ENCODE data around the gene KCNAB2.

The KCNAB2 gene

DNA sequence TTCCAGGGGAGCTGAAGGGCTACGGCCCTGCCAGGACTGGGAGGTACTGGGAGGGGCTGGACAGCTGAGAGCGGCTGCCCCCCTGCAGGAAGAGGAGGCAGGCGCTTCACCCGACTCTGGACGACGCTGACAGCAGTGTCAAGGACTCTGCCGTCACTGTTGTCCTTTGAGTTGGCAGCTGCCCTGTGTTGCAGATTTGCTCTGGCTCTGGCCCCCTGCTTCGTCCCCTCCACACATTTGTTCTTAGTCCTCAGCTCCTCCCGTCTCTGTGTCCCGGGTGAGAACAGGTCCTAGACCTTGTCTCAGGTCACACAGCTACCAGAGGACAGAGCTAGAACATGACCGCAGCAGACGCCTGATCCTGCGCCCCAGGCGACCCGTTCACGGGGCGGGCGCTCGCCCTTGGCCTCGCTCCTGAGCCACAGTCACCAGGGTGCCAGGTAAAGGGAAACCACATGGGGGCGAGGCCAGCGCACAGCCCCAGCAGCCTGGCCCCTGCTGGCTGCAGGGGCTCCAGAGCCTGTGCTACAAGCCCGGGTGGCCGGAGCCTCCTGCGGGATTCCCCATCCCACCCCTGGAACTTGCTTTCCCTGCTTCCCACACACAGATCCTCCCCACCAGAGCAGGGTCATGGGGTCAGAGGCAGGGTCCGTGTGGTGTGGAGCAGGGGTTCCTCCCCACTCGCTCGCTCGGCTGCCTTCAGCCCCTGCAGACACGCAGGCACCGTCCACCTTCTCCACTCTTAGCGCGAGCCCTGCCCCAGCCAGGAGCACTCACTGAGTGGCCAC, 42.8 kb upstream of the KCNAB2 start:
- Histone ChIP-seq H3K79me2 (ENCODE audit: low read length) (no peaks in the 10 kb centered on the region), H2AFZ (ENCODE audit: low read depth, low read length) (no peak overlapping the region), H3K4me1 (ENCODE audit: low read length) (peaks cover 8% of the 10 kb centered on the region), H3K27me3 (ENCODE audit: low read depth, low read length) (no peaks in the 10 kb centered on the region), H3K9me3 (ENCODE audit: insufficient read depth, low read length) (no peaks in the 10 kb centered on the region), H4K20me1 (ENCODE audit: insufficient read depth, low read length) (peaks cover 7% of the 10 kb centered on the region; the same call in 1 of the 2 replicates), H3K4me2 (ENCODE audit: low read length) (no peak overlapping the region), H3K9ac (ENCODE audit: low read length) (no peak overlapping the region), H3K27ac (ENCODE audit: low read length) (no peak overlapping the region), H3K4me3 (ENCODE audit: low read length) (no peak overlapping the region), H3K36me3 (replicated peaks; ENCODE audit: low read depth, low read length) (no peaks in the 10 kb centered on the region)
- TF ChIP-seq EZH2phosphoT487 (IDR thresholded peaks at IDR 0.05; ENCODE audit: low read depth), result no peak
- TF ChIP-seq, protein P1, sequence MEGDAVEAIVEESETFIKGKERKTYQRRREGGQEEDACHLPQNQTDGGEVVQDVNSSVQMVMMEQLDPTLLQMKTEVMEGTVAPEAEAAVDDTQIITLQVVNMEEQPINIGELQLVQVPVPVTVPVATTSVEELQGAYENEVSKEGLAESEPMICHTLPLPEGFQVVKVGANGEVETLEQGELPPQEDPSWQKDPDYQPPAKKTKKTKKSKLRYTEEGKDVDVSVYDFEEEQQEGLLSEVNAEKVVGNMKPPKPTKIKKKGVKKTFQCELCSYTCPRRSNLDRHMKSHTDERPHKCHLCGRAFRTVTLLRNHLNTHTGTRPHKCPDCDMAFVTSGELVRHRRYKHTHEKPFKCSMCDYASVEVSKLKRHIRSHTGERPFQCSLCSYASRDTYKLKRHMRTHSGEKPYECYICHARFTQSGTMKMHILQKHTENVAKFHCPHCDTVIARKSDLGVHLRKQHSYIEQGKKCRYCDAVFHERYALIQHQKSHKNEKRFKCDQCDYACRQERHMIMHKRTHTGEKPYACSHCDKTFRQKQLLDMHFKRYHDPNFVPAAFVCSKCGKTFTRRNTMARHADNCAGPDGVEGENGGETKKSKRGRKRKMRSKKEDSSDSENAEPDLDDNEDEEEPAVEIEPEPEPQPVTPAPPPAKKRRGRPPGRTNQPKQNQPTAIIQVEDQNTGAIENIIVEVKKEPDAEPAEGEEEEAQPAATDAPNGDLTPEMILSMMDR (IDR thresholded peaks at IDR 0.05; ENCODE audit: low read depth, low read length), result 0 out of 2 replicates have a peak, but pooled peaks have one; percentile 12

DNA sequence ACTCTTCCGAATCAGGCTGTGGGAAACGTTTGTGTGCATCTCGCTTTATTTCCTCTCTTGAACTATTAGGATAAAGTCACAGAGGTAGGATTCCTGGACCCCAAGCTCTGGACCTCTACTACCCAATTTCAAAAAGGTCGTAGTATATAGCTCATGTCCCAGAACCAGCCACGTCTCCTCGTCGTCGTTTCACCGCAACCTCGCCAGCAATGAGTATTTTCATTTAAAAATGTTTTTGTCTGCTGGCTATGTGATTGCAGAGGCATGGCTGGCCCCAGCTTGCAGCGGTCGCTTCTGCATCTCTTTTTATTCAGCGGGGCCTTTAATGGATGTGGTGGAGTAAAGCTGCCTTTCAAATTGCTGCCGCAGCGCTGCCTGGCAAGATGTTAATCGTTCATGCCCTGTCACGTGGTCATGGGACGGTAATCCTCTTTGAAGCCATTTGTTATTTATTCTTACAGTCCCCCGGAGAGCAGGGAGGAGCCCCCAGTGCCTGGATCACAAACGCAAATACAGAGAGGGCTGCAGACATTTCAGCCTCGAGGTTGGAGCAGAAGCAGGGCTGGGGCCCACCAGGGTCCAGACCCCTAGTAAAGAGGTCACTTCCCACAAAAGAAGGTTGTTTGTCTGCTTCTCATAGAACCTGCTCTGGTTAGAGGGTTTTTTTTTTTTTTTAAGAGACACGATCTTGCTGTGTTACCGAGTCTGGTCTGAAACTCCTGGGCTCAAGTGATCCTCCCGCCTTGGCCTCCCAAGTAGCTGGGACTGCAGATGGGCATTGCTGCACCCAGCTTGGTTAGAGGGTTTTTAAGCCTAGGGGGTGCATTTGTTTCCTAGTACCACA, 41.9 kb upstream of the KCNAB2 start:
- H3K4me1 ChIP-seq (ENCODE audit: low read length), result peaks cover 8% of the 10 kb centered on the region
- no peaks in the 10 kb centered on the region for H3K27me3 ChIP-seq (ENCODE audit: low read depth, low read length)
- no peaks in the 10 kb centered on the region for H3K9me3 ChIP-seq (ENCODE audit: insufficient read depth, low read length)
- H3K9ac ChIP-seq (ENCODE audit: low read length), result no peak overlapping the region
- H3K4me2 ChIP-seq (ENCODE audit: low read length), result no peak overlapping the region
- no peak overlapping the region for H3K4me3 ChIP-seq (ENCODE audit: low read length)
- no peak overlapping the region for H3K27ac ChIP-seq (ENCODE audit: low read length)
- H3K79me2 ChIP-seq (ENCODE audit: low read length), result no peaks in the 10 kb centered on the region
- no peaks in the 10 kb centered on the region for H3K36me3 ChIP-seq (replicated peaks; ENCODE audit: low read depth, low read length)
- H2AFZ ChIP-seq (ENCODE audit: low read depth, low read length), result no peak overlapping the region
- H4K20me1 ChIP-seq (ENCODE audit: insufficient read depth, low read length), result peaks cover 7% of the 10 kb centered on the region; the same call in 1 of the 2 replicates
- no peak for TF ChIP-seq EZH2phosphoT487 (IDR thresholded peaks at IDR 0.05; ENCODE audit: low read depth)
- TF ChIP-seq, protein P1 (IDR thresholded peaks at IDR 0.05; ENCODE audit: low read depth, low read length), result no peak

DNA sequence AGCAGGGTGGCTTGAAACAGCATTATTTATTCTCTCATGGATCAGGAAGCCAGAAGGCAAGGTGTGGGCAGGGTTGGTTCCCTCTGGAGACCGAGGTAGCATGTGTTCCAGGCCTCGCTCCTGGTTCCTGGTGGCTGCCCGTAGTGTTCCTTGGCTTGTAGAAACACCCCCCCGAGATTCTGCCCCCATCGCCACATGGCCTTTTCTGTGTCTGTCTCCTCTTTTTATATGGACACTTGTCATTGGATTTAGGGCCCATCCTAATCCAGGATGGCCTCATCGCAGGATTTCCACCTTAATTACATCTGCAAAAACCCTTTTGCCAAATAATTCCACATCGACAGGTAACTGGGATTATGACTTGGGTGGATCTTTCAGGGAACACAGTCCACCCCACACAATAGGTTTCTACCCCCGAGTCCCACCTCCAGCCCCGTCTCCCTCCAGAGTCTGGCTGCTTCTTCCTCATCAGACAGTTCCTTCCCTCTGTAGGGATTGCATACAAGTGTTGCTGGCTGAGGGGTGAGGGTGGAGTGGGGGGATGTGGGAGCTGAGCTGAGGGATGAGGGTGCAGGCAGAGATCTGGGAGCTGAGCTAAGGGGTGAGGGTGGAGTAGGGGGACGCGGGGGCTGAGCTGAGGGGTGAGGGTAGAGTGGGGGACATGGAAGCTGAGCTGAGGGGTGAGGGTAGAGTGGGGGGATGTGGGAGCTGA, 41.1 kb upstream of the KCNAB2 start:
- Histone ChIP-seq H3K9me3 (ENCODE audit: insufficient read depth, low read length) (no peaks in the 10 kb centered on the region), H4K20me1 (ENCODE audit: insufficient read depth, low read length) (peaks cover 7% of the 10 kb centered on the region; the same call in 1 of the 2 replicates), H3K36me3 (replicated peaks; ENCODE audit: low read depth, low read length) (no peaks in the 10 kb centered on the region), H3K79me2 (ENCODE audit: low read length) (no peaks in the 10 kb centered on the region), H3K4me2 (ENCODE audit: low read length) (no peak overlapping the region), H3K27ac (ENCODE audit: low read length) (no peak overlapping the region), H3K4me3 (ENCODE audit: low read length) (no peak overlapping the region), H3K9ac (ENCODE audit: low read length) (no peak overlapping the region), H3K4me1 (ENCODE audit: low read length) (peaks cover 8% of the 10 kb centered on the region), H3K27me3 (ENCODE audit: low read depth, low read length) (no peaks in the 10 kb centered on the region), H2AFZ (ENCODE audit: low read depth, low read length) (no peak overlapping the region)
- TF ChIP-seq, protein P1 (IDR thresholded peaks at IDR 0.05; ENCODE audit: low read depth, low read length), result no peak
- TF ChIP-seq EZH2phosphoT487 (IDR thresholded peaks at IDR 0.05; ENCODE audit: low read depth), result no peak

Data from OCI-LY3 (cell line).